TTC549 (cell line): ENCODE measurements around the gene EHMT1.
"Not testable (repeated sequence)": the region's sequence is repeated elsewhere in the genome, so short reads cannot be mapped to it uniquely, and the experiment has no call there.

Experiments
- FAIRE-seq: peaks from 2 replicates; lab custom pipeline; 2012; peaks lifted over from hg19 to GRCh38; lab: Jason Lieb, UNC

Gene EHMT1

GRCh38 chr9:137873408-137873807, 254.6 kb downstream of the EHMT1 start:
- FAIRE-seq, result no peak

GRCh38 chr9:137873858-137874362, 255.1 kb downstream of the EHMT1 start:
- no peak for FAIRE-seq

GRCh38 chr9:137875354-137875753, 256.5 kb downstream of the EHMT1 start:
- FAIRE-seq, result no peak

- FAIRE-seq, result no peak
Measured at GRCh38 chr9:137875846-137876245, 257.0 kb downstream of the EHMT1 start.

GRCh38 chr9:137876269-137876668, 257.5 kb downstream of the EHMT1 start:
- no peak for FAIRE-seq

- no peak for FAIRE-seq
Measured at GRCh38 chr9:137876781-137877386, 258.1 kb downstream of the EHMT1 start.

GRCh38 chr9:137877506-137878122, 258.8 kb downstream of the EHMT1 start, which contains the start of gene CACNA1B:
CACNA1B (plus strand) TSS chr9:137877782; CDS start chr9:137877934, 152 bp downstream.
- not testable (repeated sequence) for FAIRE-seq

GRCh38 chr9:137878146-137878941, 259.5 kb downstream of the EHMT1 start:
- no peak for FAIRE-seq

- FAIRE-seq, result no peak
Measured at GRCh38 chr9:137879052-137879451, 260.2 kb downstream of the EHMT1 start.

- no peak for FAIRE-seq
Measured at GRCh38 chr9:137879566-137880150, 260.9 kb downstream of the EHMT1 start.

GRCh38 chr9:137880160-137880975, 261.6 kb downstream of the EHMT1 start:
- FAIRE-seq, result no peak

- FAIRE-seq, result no peak
Measured at GRCh38 chr9:137880976-137881530, 262.2 kb downstream of the EHMT1 start.

GRCh38 chr9:137881591-137882505, 263.0 kb downstream of the EHMT1 start:
- FAIRE-seq, result no peak

- no peak for FAIRE-seq
Measured at GRCh38 chr9:137882506-137882821, 263.7 kb downstream of the EHMT1 start.

- not testable (repeated sequence) for FAIRE-seq
Measured at GRCh38 chr9:137883977-137884376, 265.2 kb downstream of the EHMT1 start.

- not testable (repeated sequence) for FAIRE-seq
Measured at GRCh38 chr9:137884547-137884946, 265.7 kb downstream of the EHMT1 start.

GRCh38 chr9:137885121-137885520, 266.3 kb downstream of the EHMT1 start:
- not testable (repeated sequence) for FAIRE-seq
